Stimulated activated CD8-positive, alpha-beta memory T cell treated with anti-CD3 and anti-CD28 coated beads, Interleukin-15, amount 100 ng/mL, for 4 hours (primary cell): Measurements from ENCODE around the gene VENTX.

Source experiments
- DNase-seq, 2 donors: peaks; one replicate each; pipeline ENCODE4 v3.0.0-alpha.2; 2020; ENCODE audit warnings: low read depth in 2 of 2

Gene VENTX

DNA sequence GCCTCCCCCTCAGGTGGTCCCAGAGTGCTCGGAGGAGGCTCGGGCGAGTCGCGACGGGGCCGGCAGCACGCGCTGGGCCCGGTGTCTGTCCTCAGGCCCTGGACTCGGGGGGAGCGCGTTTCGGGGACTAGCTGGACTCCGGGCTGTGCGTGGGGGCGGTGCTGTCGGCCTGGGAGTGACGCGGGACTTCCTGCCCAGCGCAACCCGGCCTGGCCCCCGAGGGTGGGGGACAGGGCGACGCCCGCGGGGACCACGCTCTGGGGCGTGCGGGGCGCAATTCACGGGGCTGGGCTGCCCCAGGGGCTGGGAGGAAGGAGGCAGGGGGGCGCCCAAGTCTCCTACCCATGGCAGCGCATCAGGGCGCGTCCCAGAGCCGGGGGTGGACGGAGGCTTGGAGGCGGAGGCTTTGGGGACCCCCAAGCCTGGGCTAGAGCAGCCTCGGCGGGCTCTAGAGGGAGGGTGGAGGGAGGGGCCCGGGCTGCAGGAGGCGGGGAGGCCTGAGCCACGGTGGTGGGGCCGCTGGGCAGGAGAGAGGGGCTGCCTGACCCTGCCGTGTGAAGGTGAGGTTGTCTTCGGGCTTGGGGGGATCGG, 2.3 kb upstream of the VENTX start:
- no peak for DNase-seq

DNA sequence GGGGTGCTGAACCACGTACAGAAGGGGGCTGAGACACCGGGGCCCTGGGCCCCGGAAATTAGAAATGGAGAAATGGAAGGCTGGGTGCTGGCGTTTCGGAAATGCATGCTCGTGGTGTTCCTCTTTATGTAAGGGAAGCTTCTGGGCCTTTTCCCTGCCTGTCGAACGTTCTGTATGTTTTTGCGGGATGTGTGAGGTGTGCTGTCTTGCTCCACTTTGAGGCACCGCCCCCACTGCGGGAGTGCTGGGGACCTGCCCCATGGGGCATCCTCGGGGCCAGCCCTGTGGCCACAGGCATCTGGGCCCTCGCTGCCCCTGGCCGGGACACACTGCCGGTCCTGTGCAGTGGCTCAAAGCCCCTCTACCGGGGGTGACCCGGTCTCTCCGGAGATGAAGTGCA, 1.7 kb upstream of the VENTX start:
- no peak for DNase-seq

DNA sequence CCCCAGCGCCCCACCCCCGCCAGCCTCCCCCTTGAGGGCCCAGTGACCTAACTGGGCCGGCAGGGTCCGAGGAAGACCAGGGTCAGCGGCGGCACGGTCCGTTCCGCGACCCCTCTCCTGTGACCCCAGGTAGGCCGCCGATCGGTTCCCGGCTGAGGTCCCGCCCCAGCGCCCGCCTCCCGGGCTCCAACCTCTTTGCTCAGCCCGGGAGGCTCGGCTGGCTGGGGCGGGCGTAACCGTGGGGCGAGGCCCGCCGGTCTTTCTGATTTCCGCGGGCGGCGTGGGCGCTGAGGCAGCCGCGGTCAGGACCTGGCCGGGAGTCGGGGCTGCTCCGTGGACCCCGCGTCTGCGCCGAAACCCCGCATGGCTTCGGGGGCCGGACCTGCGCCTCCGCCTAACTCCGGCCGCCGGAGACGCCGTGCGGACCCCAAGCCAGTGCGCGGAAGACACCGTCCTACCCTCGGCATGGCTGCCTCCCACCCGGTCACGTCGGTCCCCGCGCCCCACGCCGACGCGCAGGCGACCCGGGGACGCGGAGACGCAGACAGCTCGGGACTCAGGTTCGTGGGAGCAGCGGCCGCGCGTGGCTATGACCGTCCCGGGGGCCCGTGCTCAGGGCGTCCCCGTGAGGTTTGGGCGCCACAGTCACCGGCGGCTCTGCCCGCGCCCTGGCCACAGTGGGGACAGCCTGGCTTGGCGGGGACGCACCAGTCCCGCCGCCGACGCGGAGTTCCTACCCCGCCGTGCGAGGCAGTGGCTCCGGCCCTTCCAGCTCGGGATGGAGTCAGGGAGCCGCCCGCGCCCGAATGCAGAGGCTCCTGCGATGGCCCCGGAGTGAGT, 1.0 kb upstream of the VENTX start:
- no peak for DNase-seq

DNA sequence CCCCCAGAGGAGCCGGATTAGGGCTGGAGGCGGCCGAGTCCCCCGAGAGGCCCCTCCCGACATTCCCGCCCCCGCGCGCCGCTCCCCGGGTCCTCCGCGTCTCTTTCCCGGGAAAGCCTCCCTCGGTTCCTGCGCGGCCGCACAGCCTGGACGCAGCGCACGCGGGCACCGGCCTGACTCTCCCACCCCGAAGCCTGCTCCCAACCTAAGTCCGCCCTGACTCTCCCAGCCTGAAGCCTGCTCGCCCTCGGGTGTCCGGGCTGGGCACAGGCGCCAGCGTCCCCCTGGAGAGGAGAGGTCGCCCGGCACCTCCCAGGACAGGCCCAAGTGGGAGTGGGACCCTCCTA, 441 bp upstream of the VENTX start:
- DNase-seq = no peak

GRCh38 chr10:133238466-133238804, 780 bp downstream of the VENTX start:
- DNase-seq = no peak

DNA sequence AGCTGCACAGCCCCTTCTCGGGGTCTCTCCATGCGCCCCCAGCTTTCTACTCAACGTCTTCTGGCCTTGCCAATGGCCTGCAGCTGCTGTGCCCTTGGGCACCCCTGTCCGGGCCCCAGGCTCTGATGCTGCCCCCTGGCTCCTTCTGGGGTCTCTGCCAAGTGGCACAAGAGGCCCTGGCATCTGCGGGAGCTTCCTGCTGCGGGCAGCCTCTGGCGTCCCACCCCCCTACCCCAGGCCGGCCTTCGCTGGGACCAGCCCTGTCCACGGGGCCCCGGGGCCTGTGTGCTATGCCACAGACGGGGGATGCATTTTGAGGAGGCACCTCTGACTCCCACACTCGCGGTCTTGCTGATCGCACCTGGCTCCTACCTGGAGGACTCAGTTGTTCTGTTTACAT, 2.3 kb downstream of the VENTX start:
- DNase-seq = no peak

DNA sequence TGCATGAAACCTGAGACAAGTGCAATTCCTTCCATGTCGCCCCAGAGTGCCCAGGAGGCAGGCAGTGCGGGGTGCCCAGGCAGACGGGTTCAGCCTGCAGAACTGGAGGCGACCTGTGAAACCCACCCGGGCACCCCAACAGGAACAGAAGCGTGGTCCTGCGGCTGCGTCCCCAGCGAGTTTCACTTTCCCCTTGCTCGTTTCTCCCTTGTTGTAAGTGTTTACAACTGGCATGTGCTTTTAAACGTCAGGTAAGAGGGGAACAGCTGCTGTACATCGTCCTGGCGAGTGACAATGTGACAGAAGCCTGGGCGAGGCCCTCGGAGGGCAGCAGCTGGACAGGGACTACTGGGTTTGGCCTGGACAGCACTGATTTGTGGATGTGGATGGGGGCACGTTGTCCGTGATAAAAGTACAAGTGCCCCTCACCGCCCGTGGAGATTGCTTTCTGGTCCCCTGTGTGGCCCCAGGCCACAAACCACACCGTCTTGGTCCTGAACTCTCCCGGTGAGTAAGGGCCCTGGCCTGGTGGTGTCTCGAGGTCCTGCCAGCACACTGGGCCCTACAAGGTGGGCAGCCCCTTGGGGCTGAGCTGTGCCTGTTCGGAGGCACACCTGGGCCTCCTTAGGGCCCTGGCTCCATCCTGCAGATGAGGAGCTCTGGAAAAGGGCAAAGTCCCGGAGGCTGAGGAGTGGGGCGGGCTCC, 4.0 kb downstream of the VENTX start:
- DNase-seq = no peak

DNA sequence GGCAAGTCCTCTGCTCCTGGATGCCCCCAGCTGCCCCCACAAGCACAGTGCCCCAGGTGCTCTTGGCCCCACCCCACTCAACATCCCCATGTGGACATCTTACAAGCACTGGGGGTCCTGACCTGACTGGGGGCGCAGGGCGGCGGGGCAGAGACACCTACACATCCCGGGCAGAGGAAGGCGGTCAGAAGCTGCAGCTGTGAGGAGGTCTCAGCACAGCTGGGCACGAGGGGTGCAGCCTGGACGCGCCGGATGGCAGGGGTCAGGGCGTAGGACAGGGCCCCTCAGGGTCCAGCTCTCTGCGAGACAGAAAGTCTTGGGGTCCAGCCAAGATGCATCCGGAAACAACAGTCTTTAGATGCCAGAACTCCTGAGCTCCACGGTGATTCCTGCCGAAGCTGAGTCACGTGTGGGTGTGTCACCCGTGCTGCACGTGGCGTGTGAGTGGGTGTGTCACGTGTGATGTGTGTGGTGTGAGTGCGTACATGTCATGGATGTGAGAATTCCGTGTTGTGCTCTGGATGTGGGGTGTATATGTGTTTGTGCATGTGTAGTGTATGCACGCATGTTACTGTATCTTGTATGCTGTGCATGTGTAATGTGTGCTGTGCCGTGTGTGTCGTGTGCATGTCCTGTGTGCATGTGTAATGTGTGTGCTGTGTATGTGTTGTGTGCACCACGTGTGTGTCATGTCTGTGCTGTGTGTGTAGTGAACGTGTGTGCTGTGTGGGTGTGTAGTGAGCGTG, 5.1 kb downstream of the VENTX start:
- no peak for DNase-seq

DNA sequence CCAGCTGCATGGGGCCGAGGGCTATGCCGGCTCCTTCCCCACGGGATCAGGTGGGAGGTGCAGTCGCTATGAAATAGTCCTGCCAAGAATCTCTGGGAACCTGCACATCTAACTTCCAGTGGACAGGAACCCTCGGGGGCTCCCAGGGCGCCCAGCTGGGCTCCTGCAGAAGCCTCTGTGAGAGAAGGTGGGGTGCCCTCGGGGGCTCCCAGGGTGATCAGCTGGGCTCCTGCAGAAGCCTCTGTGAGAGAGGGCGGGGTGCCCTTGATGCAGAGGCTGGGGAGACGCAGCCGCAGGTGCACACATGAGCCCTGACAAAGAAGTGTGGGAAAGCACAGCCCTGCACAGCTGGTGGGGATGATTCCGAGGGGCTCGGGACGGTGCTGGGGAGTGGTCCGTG, 5.9 kb downstream of the VENTX start:
- DNase-seq = no peak

DNA sequence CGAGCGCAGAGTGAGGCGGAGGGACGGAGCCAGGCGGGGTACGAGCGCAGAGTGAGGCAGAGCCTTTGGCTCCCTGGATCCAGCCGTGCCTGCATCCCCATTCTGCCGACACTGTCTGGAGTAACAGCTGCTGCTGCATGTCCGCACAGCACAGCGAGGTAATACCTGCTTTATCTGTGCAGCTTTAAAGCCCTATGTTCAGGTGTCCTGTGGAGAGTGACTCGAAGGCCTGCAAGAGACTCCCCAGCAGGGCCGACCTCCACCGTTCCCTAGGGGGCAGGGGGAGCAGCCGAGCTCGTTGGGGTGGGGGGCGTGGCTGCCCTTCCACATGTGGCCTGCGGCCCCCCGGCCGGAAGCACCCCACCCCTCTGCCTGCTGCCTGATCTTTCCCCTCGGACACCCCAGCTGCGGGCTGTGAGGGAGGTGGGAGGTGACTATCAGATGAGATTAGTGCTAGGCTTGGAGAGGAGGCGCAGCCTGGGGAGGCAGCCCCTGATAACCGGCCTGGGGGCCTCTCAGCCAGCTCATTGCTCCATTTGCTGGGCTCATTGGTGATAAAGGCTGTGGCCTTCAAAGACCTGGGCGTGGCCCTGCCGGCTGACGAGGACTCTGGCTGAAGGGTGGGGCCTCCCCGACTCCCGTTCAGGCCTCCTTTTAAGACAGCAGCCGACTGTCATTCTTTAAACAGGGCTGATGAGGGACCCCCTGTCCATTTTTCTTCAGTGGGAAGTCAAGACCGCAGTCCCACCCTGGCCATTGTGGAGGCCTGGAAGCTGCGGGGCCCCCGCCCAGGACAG, 8.0 kb downstream of the VENTX start:
- DNase-seq = no peak

DNA sequence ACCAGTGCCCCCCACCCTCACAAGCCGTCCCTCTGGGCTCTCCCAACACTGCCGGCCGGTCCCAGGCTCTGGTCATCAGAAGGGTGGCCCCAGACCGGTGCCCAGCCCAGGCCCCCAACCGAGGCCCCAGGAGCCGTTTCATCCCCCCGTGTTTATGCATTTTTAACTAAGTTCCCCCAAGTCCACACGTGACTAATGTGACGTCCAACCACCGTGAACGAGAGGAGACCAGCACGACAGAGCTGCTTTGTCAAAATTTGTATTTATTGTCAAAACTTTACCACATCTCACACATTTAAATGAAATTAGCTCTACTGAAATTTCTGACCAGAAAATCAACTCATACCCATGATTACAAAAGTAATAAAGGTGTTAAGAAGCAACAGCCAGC, 8.6 kb downstream of the VENTX start:
- no peak for DNase-seq

DNA sequence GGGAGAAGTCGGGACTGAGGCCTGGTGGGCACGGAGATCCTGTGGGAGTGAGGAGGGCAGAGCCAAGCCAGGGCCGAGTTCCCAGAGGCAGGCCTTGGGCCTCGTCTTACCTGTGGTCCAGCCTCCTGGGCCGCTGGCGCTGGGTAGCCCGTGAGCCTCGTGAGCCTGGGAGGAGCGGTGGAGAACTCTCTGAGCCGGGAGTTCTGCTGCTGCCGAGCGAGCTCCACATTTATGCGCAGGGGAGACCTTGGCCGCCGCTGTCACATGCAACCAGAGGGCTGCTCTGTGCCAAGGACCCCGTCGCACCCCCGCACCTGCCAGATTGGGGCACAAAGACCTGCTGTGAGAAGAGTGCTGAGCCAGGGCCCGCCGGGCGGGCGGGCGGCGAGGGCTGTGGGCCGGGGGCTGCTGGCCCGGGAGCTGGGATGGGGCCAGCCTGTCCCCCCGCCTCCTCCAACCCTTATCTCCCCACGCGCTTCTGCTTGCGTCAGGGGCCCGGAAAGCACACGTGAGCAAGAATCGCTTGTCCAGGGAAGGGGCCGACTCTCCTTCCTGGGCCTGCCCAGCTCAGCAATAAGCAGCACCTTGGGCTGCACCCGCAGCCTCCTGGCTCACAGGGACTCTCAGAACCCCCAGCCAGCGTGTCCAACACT, 10.2 kb downstream of the VENTX start:
- no peak for DNase-seq

DNA sequence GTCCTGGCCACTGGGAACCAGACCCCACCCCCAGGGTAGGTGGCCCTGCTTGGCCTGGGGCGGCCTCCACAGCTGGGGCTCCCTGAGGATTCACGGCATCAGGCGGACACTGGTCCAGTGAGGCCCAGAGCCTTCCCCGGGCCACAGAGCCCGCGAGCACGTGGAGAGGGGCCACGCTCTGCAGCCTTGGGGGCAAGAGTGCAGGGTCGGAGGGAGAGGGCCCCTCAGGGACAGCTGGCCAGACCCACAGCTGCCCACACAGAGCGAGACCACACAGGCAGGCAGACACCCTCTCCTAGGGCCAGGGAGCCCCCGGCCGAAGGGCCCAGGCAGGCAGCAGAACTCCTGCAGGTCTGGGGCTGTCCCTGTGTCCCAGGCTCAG, 10.7 kb downstream of the VENTX start:
- DNase-seq = no peak

DNA sequence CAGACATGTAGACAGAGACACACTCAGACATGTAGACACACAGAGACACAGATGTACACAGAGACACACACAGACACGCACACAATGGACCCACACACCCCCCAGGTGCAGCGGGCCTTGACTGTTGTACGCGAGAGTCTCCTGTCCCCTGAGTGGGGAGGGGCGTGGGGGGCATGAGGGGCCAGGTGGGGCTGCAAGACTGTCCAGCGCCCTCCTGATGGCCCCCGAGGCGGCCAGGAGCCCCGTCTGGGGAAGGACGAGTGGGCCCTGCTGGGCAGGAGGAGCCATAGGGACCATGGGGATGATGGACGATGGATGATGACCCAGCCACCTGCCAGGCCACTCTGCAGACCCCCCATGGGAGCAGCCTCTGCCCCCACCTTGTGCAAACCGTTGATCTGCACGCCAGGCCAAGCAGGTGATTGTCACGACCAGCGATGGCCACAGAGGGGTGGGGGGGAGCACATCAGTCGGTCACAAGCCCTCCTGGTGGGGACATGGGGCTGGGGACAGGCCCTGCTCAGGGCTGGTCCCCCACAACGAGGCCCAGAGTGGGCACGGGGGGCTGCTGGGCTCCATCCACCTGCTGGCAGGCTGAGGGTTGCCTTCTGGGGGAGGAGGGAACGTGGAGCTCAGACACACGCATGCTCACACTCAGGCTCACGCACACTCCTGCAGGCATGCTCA, 11.6 kb downstream of the VENTX start:
- no peak for DNase-seq

GRCh38 chr10:133249975-133250754, 12.5 kb downstream of the VENTX start:
- no peak for DNase-seq

GRCh38 chr10:133251388-133252222, 13.9 kb downstream of the VENTX start:
- no peak for DNase-seq

DNA sequence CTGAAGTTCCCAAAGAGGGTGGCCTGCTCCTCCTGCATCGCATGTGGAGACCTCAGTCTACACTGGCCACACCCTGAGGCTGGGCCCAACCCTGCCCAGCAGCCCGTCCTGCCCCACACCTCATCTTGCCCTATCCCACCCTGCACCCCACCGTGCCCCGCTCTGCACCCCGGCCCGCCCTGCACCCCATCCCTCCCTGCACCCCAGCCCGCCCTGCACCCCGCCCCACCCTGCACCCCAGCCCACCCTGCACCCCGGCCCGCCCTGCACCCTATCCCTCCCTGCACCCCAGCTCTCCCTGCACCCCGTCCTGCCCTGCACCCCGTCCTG, 14.5 kb downstream of the VENTX start:
- no peak for DNase-seq

DNA sequence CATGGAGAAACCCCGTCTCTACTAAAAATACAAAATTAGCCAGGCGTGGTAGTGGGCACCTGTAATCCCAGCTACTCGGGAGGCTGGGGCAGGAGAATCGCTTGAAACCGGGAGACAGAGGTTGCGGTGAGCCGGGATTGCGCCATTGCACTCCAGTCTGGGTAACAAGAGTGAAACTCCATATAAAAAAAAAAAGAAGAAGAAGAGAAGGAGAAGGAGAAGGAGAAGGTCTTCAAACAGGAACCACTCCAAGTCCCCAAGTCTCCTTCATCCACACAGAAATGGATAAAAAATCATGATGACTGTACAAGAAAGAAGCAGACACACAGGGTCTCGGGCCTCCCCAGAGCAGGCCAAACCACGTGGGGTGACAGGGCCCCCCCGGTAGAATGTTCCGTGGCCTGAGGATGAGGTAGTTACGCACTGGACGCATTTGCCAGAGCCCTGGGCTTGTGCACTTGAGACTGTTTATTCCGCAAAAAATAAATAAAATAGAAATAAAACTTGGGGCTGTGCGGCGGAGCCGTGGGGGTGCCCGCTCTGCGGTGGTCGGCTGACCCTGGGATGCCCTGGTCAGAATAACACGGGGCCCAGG, 15.8 kb downstream of the VENTX start:
- no peak for DNase-seq
